ENCODE measurements around the gene ROBO4. TPM values are rescaled to one million over a fixed set of nuclear protein-coding genes. Genes with fewer than 3 reads are reported as not detected.

The ROBO4 gene
- total and polyA plus RNA-seq, 2 donors (not counting 1 experiment from before 2014, with no cell fraction given), result not detected

- Histone ChIP-seq H3K9me3 (ENCODE audit: control extremely low read depth in 1 of 3, control insufficient read depth in 2 of 3, insufficient read depth in 1 of 3, low read length in 2 of 3) (peaks cover 0 to 6% (median 0%) of the 10 kb centered on the region in 3 donors), H4K20me1 (ENCODE audit: control insufficient read depth, insufficient read depth, low read length, poor library complexity, severe bottlenecking) (no peaks in the 10 kb centered on the region), H3K79me2 (ENCODE audit: control insufficient read depth, insufficient read depth, low read length) (no peaks in the 10 kb centered on the region), H3K27me3 (replicated peaks in 1 of 4; ENCODE audit: control extremely low read depth in 1 of 4, control insufficient read depth in 3 of 4, insufficient read depth in 4 of 4, low read length in 3 of 4) (peaks cover 0 to 36% (median 7%) of the 10 kb centered on the region in 4 experiments), H3K27ac (ENCODE audit: low read length in 2 of 2) (no peak overlapping the region), H3K4me3 (ENCODE audit: control extremely low read depth in 1 of 5, extremely low read depth in 1 of 5, insufficient read depth in 1 of 5, low read depth in 2 of 5, low read length in 4 of 5) (no peak overlapping the region), H3K36me3 (replicated peaks in 1 of 2; ENCODE audit: control extremely low read depth in 1 of 2, control insufficient read depth in 1 of 2, extremely low read depth in 1 of 2, insufficient read depth in 2 of 2, low read length in 1 of 2) (no peaks in the 10 kb centered on the region), H2AFZ (ENCODE audit: insufficient read depth, low read depth, low read length, poor library complexity, severe bottlenecking) (no peak overlapping the region), H3K4me2 (replicated peaks; ENCODE audit: low read depth, low read length, poor library complexity, severe bottlenecking) (no peak overlapping the region), H3K9ac (ENCODE audit: low read length) (no peak overlapping the region), H3K4me1 (ENCODE audit: control insufficient read depth in 2 of 2, insufficient read depth in 2 of 2, low read length in 2 of 2) (peaks cover 0 to 7% of the 10 kb centered on the region in 2 donors)
- DNase-seq (no peak), ATAC-seq (ENCODE audit: low read depth) (no peak)
- intact Hi-C loops (cut with micrococcal nuclease), result no loop called here
- Mint-ChIP-seq H3K27me3 (peaks cover 42% of the 10 kb centered on the region), H3K4me1 (peaks cover 2% of the 10 kb centered on the region), H3K4me3 (no peak overlapping the region), H3K9me3 (ENCODE audit: insufficient read depth) (no peaks in the 10 kb centered on the region), H3K27ac (no peak overlapping the region)
- POLR2A ChIA-PET, result no interaction called here
- CTCF ChIA-PET, result no interaction called here
- TF ChIP-seq CTCF (IDR thresholded peaks at IDR 0.05), result no peak
- TF ChIP-seq EZH2 (IDR thresholded peaks at IDR 0.05; ENCODE audit: borderline replicate concordance, insufficient read depth, low read depth, low read length, poor library complexity, severe bottlenecking), result no peak
Measured at GRCh38 chr11:124923296-124923695, 25.6 kb upstream of the ROBO4 start.

GRCh38 chr11:124922831-124923230 is 25.2 kb upstream of the ROBO4 start:
- 94% methylated on average over 3 of the region's 4 CpGs for WGBS (ENCODE audit: insufficient coverage)
- TF ChIP-seq EZH2 (IDR thresholded peaks at IDR 0.05; ENCODE audit: borderline replicate concordance, insufficient read depth, low read depth, low read length, poor library complexity, severe bottlenecking), result no peak
- no peak for TF ChIP-seq CTCF (IDR thresholded peaks at IDR 0.05)
- intact Hi-C loops (cut with micrococcal nuclease), result no loop called here
- Histone ChIP-seq H3K79me2 (ENCODE audit: control insufficient read depth, insufficient read depth, low read length) (no peaks in the 10 kb centered on the region), H2AFZ (ENCODE audit: insufficient read depth, low read depth, low read length, poor library complexity, severe bottlenecking) (no peak overlapping the region), H3K4me1 (ENCODE audit: control insufficient read depth in 2 of 2, insufficient read depth in 2 of 2, low read length in 2 of 2) (peaks cover 0 to 7% of the 10 kb centered on the region in 2 donors), H3K36me3 (replicated peaks in 1 of 2; ENCODE audit: control extremely low read depth in 1 of 2, control insufficient read depth in 1 of 2, extremely low read depth in 1 of 2, insufficient read depth in 2 of 2, low read length in 1 of 2) (no peaks in the 10 kb centered on the region), H3K9ac (ENCODE audit: low read length) (no peak overlapping the region), H3K4me3 (ENCODE audit: control extremely low read depth in 1 of 5, extremely low read depth in 1 of 5, insufficient read depth in 1 of 5, low read depth in 2 of 5, low read length in 4 of 5) (no peak overlapping the region), H3K27me3 (replicated peaks in 1 of 4; ENCODE audit: control extremely low read depth in 1 of 4, control insufficient read depth in 3 of 4, insufficient read depth in 4 of 4, low read length in 3 of 4) (peaks cover 0 to 36% (median 7%) of the 10 kb centered on the region in 4 experiments), H3K27ac (ENCODE audit: low read length in 2 of 2) (no peak overlapping the region), H4K20me1 (ENCODE audit: control insufficient read depth, insufficient read depth, low read length, poor library complexity, severe bottlenecking) (no peaks in the 10 kb centered on the region), H3K9me3 (ENCODE audit: control extremely low read depth in 1 of 3, control insufficient read depth in 2 of 3, insufficient read depth in 1 of 3, low read length in 2 of 3) (peaks cover 0 to 6% (median 0%) of the 10 kb centered on the region in 3 donors), H3K4me2 (replicated peaks; ENCODE audit: low read depth, low read length, poor library complexity, severe bottlenecking) (no peak overlapping the region)
- H3K4me1 Mint-ChIP-seq, result peaks cover 2% of the 10 kb centered on the region
- H3K4me3 Mint-ChIP-seq, result no peak overlapping the region
- DNase-seq (no peak), ATAC-seq (ENCODE audit: low read depth) (no peak)
- CTCF ChIA-PET, result no interaction called here
- peaks cover 45% of the 10 kb centered on the region for H3K27me3 Mint-ChIP-seq
- H3K27ac Mint-ChIP-seq, result no peak overlapping the region
- POLR2A ChIA-PET, result no interaction called here
- no peaks in the 10 kb centered on the region for H3K9me3 Mint-ChIP-seq (ENCODE audit: insufficient read depth)
